ENCODE measurements around the gene OXA1L. TPM values are rescaled to one million over a fixed set of nuclear protein-coding genes. Genes with fewer than 3 reads are reported as not detected.

Gene OXA1L
- polyA plus RNA-seq, 1 donor from 2014 or later: 60.7 TPM

DNA sequence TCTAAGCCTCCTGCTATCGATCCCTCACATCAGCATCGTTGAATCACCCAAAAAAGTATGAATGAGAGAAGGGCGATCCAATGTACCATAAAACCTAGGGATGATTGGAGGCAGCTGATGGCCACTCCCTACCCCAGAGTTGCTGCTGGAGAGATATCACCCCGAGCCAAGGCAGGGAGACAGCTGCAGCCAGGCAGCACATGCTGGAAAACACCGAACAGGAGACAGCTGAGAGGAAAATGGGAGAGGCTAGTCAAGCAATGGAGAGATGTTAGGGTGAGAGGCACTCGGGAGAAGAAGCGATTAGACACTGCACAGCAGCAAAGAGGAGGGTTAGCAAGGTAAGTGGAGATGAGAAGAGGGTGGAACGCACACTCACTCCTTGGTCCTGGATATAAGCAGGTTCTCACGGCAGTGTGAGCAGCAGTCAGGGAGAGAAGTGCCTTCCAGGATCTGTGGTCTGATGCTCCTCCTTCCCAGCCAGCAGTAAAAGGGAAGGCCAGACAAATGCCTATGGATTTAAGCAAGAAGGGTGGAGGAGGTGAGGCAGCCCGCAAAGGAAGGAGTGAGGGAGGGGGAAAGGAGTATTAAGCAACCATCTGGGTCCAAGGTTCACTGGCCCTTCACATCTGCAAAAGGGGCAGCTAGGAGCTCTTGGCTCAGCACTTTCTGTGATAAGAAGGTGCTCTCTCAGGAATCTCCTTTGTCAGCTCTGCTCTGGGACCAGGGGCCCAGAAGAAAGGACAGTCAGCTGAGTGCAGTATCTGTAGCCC, 48.6 kb downstream of the OXA1L start, which contains the start of gene SLC7A7:
Gene SLC7A7 (minus strand): TSS at position 495 of the 773 bp plus-strand sequence. CDS start 2,037 bp downstream, outside the sequence.
- Histone ChIP-seq H3K36me3 (ENCODE audit: insufficient read depth, low read length) (no peaks in the 10 kb centered on the region), H3K9ac (ENCODE audit: low read length) (no peak within 1 kb of the TSS), H3K27ac (ENCODE audit: low read length) (no peak within 1 kb of the TSS), H3K4me3 (ENCODE audit: low read length) (no peak within 1 kb of the TSS), H4K20me1 (ENCODE audit: insufficient read depth) (no peaks in the 10 kb centered on the region), H3K79me2 (replicated peaks; ENCODE audit: insufficient read depth, low read length) (no peaks in the 10 kb centered on the region), H3K9me2 (ENCODE audit: insufficient read depth, low read length) (no peaks in the 10 kb centered on the region), H3K27me3 (ENCODE audit: insufficient read depth, low read depth, low read length) (no peaks in the 10 kb centered on the region), H3K9me3 (ENCODE audit: low read length) (no peaks in the 10 kb centered on the region), H3F3A (ENCODE audit: insufficient read depth, low read length, poor library complexity, severe bottlenecking) (no peaks in the 10 kb centered on the region), H2AFZ (ENCODE audit: low read depth, low read length) (no peak within 1 kb of the TSS), H3K4me2 (ENCODE audit: low read length) (no peak within 1 kb of the TSS)
- TF ChIP-seq TAF1 (IDR thresholded peaks at IDR 0.05; ENCODE audit: low read depth): no peak
- no peak for TF ChIP-seq EP300 (conservative IDR thresholded peaks at IDR 0.05; ENCODE audit: poor library complexity, severe bottlenecking)
- no peak for TF ChIP-seq SMC3 (conservative IDR thresholded peaks at IDR 0.05; ENCODE audit: poor library complexity)
- no peak for TF ChIP-seq POLR2AphosphoS5 (IDR thresholded peaks at IDR 0.05)
- TF ChIP-seq EZH2 (IDR thresholded peaks at IDR 0.05; ENCODE audit: borderline replicate concordance, insufficient read depth, low read length, poor library complexity, severe bottlenecking): no peak
- TF ChIP-seq, protein P1, sequence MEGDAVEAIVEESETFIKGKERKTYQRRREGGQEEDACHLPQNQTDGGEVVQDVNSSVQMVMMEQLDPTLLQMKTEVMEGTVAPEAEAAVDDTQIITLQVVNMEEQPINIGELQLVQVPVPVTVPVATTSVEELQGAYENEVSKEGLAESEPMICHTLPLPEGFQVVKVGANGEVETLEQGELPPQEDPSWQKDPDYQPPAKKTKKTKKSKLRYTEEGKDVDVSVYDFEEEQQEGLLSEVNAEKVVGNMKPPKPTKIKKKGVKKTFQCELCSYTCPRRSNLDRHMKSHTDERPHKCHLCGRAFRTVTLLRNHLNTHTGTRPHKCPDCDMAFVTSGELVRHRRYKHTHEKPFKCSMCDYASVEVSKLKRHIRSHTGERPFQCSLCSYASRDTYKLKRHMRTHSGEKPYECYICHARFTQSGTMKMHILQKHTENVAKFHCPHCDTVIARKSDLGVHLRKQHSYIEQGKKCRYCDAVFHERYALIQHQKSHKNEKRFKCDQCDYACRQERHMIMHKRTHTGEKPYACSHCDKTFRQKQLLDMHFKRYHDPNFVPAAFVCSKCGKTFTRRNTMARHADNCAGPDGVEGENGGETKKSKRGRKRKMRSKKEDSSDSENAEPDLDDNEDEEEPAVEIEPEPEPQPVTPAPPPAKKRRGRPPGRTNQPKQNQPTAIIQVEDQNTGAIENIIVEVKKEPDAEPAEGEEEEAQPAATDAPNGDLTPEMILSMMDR (IDR thresholded peaks at IDR 0.05; ENCODE audit: poor library complexity, severe bottlenecking): no peak
- no peak for TF ChIP-seq REST (IDR thresholded peaks at IDR 0.05; ENCODE audit: borderline replicate concordance)
- no peak for TF ChIP-seq RAD21 (conservative IDR thresholded peaks at IDR 0.05)
- TF ChIP-seq MXI1 (conservative IDR thresholded peaks at IDR 0.05; ENCODE audit: poor library complexity, severe bottlenecking): no peak

- Histone ChIP-seq H3K36me3 (ENCODE audit: insufficient read depth, low read length) (no peaks in the 10 kb centered on the region), H3K27me3 (ENCODE audit: insufficient read depth, low read depth, low read length) (peaks cover 13% of the 10 kb centered on the region), H3K9me2 (ENCODE audit: insufficient read depth, low read length) (no peaks in the 10 kb centered on the region), H3F3A (ENCODE audit: insufficient read depth, low read length, poor library complexity, severe bottlenecking) (no peaks in the 10 kb centered on the region), H3K4me2 (ENCODE audit: low read length) (no peak overlapping the region), H3K4me3 (ENCODE audit: low read length) (no peak overlapping the region), H3K9ac (ENCODE audit: low read length) (no peak overlapping the region), H4K20me1 (ENCODE audit: insufficient read depth) (no peaks in the 10 kb centered on the region), H3K79me2 (replicated peaks; ENCODE audit: insufficient read depth, low read length) (no peaks in the 10 kb centered on the region), H3K27ac (ENCODE audit: low read length) (no peak overlapping the region), H2AFZ (ENCODE audit: low read depth, low read length) (no peak overlapping the region), H3K9me3 (ENCODE audit: low read length) (no peaks in the 10 kb centered on the region)
- TF ChIP-seq EZH2 (IDR thresholded peaks at IDR 0.05; ENCODE audit: borderline replicate concordance, insufficient read depth, low read length, poor library complexity, severe bottlenecking): no peak
Measured at GRCh38 chr14:22819151-22819988, 52.9 kb downstream of the OXA1L start.
